Calu3 (cell line): ENCODE results near the gene RNLS. TPM values are rescaled to one million over a fixed set of nuclear protein-coding genes. Genes with fewer than 3 reads are reported as not detected.

Experiments
- BruUV-seq: library from RNA; stranded (reverse); fragments of 400-500 nt; replicated peaks from 2 replicates; lab custom pipeline; 2021; lab: Mats Ljungman, UMichigan
- CTCF ChIA-PET: fragments of 300-600 bp; sonication (Branson Sonifier 250); formaldehyde crosslinking; loops from one replicate; lab custom pipeline; 2022; ENCODE audit warnings: antibody characterized with exemption; lab: Charles Lee
- DNase-seq: peaks from one replicate; pipeline ENCODE4 v3.0.0; 2022
- H3K27ac Mint-ChIP-seq: one replicate; pipeline ENCODE4 v1.8.0; 2022; ENCODE audit warnings: mixed read lengths; ENCODE audit not compliant: unreplicated experiment
- H3K27me3 Mint-ChIP-seq: one replicate; pipeline ENCODE4 v1.8.0; 2022; ENCODE audit warnings: mixed read lengths; ENCODE audit not compliant: unreplicated experiment
- H3K36me3 Mint-ChIP-seq: one replicate; pipeline ENCODE4 v1.8.0; 2022; ENCODE audit warnings: mild to moderate bottlenecking, moderate library complexity, mixed read lengths; ENCODE audit not compliant: insufficient read depth, unreplicated experiment
- H3K4me1 Mint-ChIP-seq: one replicate; pipeline ENCODE4 v1.8.0; 2022; ENCODE audit warnings: mild to moderate bottlenecking, low read depth, mixed read lengths; ENCODE audit not compliant: unreplicated experiment
- H3K4me3 Mint-ChIP-seq: one replicate; pipeline ENCODE4 v1.8.0; 2022; ENCODE audit warnings: mild to moderate bottlenecking, low read depth, moderate library complexity, mixed read lengths; ENCODE audit not compliant: unreplicated experiment
- H3K9me3 Mint-ChIP-seq: one replicate; pipeline ENCODE4 v1.8.0; 2022; ENCODE audit warnings: low read depth, mixed read lengths; ENCODE audit not compliant: unreplicated experiment
- CTCF ChIP-seq: fragments of 200-600 bp; IDR thresholded peaks from one replicate; pipeline ENCODE4 v1.8.0; 2022; ENCODE audit warnings: antibody characterized with exemption; ENCODE audit not compliant: unreplicated experiment
- intact Hi-C: fragments of 100-400 bp; cut with micrococcal nuclease; formaldehyde crosslinking; loops from one replicate; pipeline ENCODE4 v1.10.0; 2022; ENCODE audit not compliant: unreplicated experiment
- total RNA-seq: library from RNA; stranded (reverse); gene quantifications from 2 replicates; pipeline ENCODE4 v1.2.3, GENCODE V29; 2022

The RNLS gene
- total RNA-seq, 1 experiment from 2014 or later = 6.3 TPM

- peak; percentile 64 for DNase-seq
- H3K27ac Mint-ChIP-seq = no peak overlapping the region
Measured at GRCh38 chr10:88525371-88526069, 57.6 kb downstream of the RNLS start.

GRCh38 chr10:88523739-88524400 lies 59.2 kb downstream of the RNLS start:
- H3K36me3 Mint-ChIP-seq = no peaks in the 10 kb centered on the region
- H3K4me3 Mint-ChIP-seq = no peak overlapping the region
- intact Hi-C loops = no loop called here
- H3K27ac Mint-ChIP-seq = no peak overlapping the region
- peaks cover 17% of the 10 kb centered on the region for H3K4me1 Mint-ChIP-seq
- TF ChIP-seq CTCF = no peak
- DNase-seq = no peak
- BruUV-seq = no TSS peak
- CTCF ChIA-PET = interaction anchor here (0.5 to 0.6 kb wide), 2 partner anchors 120 to 685 kb away, joined by 3 to 4 read pairs; no protein-coding TSS in a partner anchor
- H3K9me3 Mint-ChIP-seq = no peaks in the 10 kb centered on the region
- no peaks in the 10 kb centered on the region for H3K27me3 Mint-ChIP-seq

More at GRCh38 chr10:88525371-88526069, 57.6 kb downstream of the RNLS start:
- Mint-ChIP-seq H3K4me1 (peaks cover 17% of the 10 kb centered on the region), H3K36me3 (no peaks in the 10 kb centered on the region), H3K9me3 (no peaks in the 10 kb centered on the region), H3K4me3 (no peak overlapping the region), H3K27me3 (no peaks in the 10 kb centered on the region)
- no peak for TF ChIP-seq CTCF
- CTCF ChIA-PET = no interaction called here
- BruUV-seq = no TSS peak
- intact Hi-C loops = no loop called here

GRCh38 chr10:88522715-88523114 lies 60.4 kb downstream of the RNLS start:
- Mint-ChIP-seq H3K27ac (no peak overlapping the region), H3K36me3 (no peaks in the 10 kb centered on the region), H3K9me3 (no peaks in the 10 kb centered on the region), H3K27me3 (no peaks in the 10 kb centered on the region), H3K4me1 (peaks cover 9% of the 10 kb centered on the region), H3K4me3 (no peak overlapping the region)
- CTCF ChIA-PET = no interaction called here
- BruUV-seq = no TSS peak
- no peak for DNase-seq
- intact Hi-C loops = no loop called here
- TF ChIP-seq CTCF = no peak

GRCh38 chr10:88521791-88522190 lies 61.3 kb downstream of the RNLS start:
- no peak overlapping the region for H3K27ac Mint-ChIP-seq

More at GRCh38 chr10:88521791-88522190, 61.3 kb downstream of the RNLS start:
- Mint-ChIP-seq H3K36me3 (no peaks in the 10 kb centered on the region), H3K4me1 (peaks cover 9% of the 10 kb centered on the region), H3K4me3 (no peak overlapping the region), H3K27me3 (no peaks in the 10 kb centered on the region), H3K9me3 (no peaks in the 10 kb centered on the region)
- intact Hi-C loops = no loop called here
- no peak for TF ChIP-seq CTCF
- no TSS peak for BruUV-seq
- DNase-seq = no peak
- CTCF ChIA-PET = no interaction called here
